Measurements from ENCODE around the gene TIPIN. TPM values are rescaled to one million over a fixed set of nuclear protein-coding genes. Genes with fewer than 3 reads are reported as not detected.

TIPIN gene
- total RNA-seq, 1 donor from 2014 or later: 2.4 TPM

- Histone ChIP-seq H3K36me3 (peaks cover 15% of the 10 kb centered on the region), H3K9me3 (replicated peaks) (no peaks in the 10 kb centered on the region), H3K4me3 (no peak overlapping the region), H3K4me1 (peaks cover 24% of the 10 kb centered on the region), H3K27ac (replicated peaks) (no peak overlapping the region), H3K27me3 (ENCODE audit: low read depth) (no peaks in the 10 kb centered on the region)
- TF ChIP-seq, protein P1, sequence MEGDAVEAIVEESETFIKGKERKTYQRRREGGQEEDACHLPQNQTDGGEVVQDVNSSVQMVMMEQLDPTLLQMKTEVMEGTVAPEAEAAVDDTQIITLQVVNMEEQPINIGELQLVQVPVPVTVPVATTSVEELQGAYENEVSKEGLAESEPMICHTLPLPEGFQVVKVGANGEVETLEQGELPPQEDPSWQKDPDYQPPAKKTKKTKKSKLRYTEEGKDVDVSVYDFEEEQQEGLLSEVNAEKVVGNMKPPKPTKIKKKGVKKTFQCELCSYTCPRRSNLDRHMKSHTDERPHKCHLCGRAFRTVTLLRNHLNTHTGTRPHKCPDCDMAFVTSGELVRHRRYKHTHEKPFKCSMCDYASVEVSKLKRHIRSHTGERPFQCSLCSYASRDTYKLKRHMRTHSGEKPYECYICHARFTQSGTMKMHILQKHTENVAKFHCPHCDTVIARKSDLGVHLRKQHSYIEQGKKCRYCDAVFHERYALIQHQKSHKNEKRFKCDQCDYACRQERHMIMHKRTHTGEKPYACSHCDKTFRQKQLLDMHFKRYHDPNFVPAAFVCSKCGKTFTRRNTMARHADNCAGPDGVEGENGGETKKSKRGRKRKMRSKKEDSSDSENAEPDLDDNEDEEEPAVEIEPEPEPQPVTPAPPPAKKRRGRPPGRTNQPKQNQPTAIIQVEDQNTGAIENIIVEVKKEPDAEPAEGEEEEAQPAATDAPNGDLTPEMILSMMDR (IDR thresholded peaks at IDR 0.05; ENCODE audit: borderline replicate concordance): no peak
- intact Hi-C loops (cut with micrococcal nuclease): no loop called here
- no peak for DNase-seq
These were observed 57.7 kb downstream of the TIPIN start for GRCh38 chr15:66298803-66299251.

DNA sequence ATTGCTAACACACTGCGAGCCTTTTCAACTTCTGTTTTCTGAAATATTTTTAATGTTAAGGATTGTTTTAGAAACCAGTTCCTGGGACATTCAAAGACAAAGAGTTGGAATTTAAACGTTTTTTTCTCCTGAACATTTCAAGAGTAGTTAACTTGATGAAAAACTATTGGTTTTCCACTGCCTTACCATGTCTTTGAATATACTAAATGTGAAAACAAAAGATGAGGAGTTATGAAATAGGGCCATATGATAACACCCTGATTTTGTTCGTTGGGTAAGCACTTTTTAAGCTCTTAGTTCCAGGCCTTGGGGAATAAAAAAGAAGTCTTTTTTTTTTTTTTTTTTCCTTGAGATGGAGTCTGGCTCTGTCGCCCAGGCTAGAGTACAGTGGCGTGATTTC, 60.3 kb downstream of the TIPIN start:
- Histone ChIP-seq H3K4me3 (no peak overlapping the region), H3K36me3 (peaks cover 6% of the 10 kb centered on the region), H3K4me1 (peaks cover 43% of the 10 kb centered on the region), H3K27me3 (ENCODE audit: low read depth) (no peaks in the 10 kb centered on the region), H3K27ac (replicated peaks) (no peak overlapping the region), H3K9me3 (replicated peaks) (no peaks in the 10 kb centered on the region)
- no peak for DNase-seq
- intact Hi-C loops (cut with micrococcal nuclease): no loop called here
- TF ChIP-seq, protein P1 (IDR thresholded peaks at IDR 0.05; ENCODE audit: borderline replicate concordance): no peak

GRCh38 chr15:66294932-66295235, 61.6 kb downstream of the TIPIN start:
- Histone ChIP-seq H3K36me3 (no peaks in the 10 kb centered on the region), H3K9me3 (replicated peaks) (no peaks in the 10 kb centered on the region), H3K4me1 (peaks cover 43% of the 10 kb centered on the region), H3K4me3 (peak overlapping the region; percentile 85), H3K27me3 (ENCODE audit: low read depth) (no peaks in the 10 kb centered on the region), H3K27ac (replicated peaks) (peak overlapping the region; percentile 95)
- TF ChIP-seq, protein P1 (IDR thresholded peaks at IDR 0.05; ENCODE audit: borderline replicate concordance): no peak
- no peak for DNase-seq
- intact Hi-C loops (cut with micrococcal nuclease): no loop called here

DNA sequence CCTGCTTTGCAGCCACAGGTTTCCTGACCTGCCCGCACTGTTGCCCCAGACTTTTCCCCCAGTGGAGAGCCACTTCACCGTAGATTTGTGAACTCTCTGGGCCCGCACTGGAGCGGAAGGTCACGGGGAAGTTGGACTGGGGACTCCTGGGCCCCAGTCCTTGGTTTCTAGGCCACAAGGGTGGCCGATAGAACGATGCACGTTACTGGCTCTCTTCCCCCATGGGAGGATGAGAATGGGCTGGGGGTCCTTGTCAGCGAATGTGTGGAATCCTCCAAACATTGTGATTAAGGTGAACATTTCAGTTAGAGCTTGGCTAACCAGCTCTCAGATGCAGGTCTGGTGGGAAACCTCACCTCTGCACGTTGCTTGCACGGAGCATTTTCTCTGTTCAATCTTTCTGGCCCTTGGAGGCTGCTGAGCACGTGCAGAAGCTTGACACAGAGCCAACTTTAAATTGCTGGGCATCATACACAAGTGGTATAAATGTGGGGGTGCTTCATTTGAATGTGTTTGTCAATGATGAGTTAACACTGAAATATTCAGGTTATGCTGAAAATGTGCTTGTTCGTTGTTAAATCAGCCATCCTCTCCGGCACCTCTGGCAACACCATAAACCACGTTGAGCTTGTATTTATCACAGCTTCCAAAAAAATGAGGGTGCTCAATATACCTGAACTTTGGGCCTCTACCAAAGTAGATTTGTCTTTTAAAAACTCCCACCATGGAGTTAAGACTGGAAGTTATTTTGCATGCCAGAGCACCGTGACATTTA, 62.1 kb downstream of the TIPIN start:
- DNase-seq: no peak
- intact Hi-C loops (cut with micrococcal nuclease): no loop called here
- Histone ChIP-seq H3K4me1 (peaks cover 43% of the 10 kb centered on the region), H3K9me3 (replicated peaks) (no peaks in the 10 kb centered on the region), H3K27ac (replicated peaks) (peak overlapping the region; percentile 95), H3K4me3 (peak overlapping the region; percentile 85), H3K27me3 (ENCODE audit: low read depth) (no peaks in the 10 kb centered on the region), H3K36me3 (no peaks in the 10 kb centered on the region)
- TF ChIP-seq, protein P1 (IDR thresholded peaks at IDR 0.05; ENCODE audit: borderline replicate concordance): no peak

DNA sequence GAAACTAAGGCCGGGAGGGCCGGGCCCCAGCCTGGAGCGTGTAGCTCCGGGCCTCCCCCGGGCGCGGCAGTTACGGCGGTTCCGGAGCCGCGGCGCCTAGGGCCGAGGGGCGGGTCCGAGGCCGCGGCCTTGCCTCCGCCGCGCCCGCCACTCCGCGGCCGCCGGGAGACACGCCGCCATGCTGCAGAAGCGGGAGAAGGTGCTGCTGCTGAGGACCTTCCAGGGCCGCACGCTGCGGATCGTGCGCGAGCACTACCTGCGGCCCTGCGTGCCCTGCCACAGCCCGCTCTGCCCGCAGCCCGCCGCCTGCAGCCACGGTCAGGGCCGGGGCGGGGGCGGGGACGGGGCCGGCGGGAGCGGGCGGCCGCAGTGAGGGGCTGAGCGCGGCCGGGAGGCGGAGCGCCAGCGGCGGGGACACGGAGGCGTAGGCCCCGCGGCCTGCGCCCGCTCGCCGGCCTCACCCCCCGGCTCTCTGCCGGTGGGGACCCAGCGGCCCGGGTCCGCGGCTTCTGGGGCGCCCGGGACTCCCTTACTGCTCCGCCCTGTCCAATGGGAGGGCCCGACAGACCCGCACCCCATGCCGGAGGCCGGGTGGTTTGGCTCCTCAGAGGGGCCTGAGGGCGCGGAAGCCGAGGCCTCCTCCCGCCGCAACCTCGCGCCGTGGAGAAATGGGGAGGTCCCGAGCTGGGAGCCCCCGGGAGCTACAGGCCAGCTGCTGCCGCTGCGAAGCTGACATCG, 62.9 kb downstream of the TIPIN start, which contains the start of gene DIS3L:
Gene DIS3L, plus strand, starts transcription at position 150 of the 738 bp plus-strand sequence. Its CDS starts 29 bp downstream, at position 179.
- DNase-seq: peak; percentile 68
- Histone ChIP-seq H3K4me3 (peak within 1 kb of the TSS; percentile 85), H3K36me3 (no peaks in the 10 kb centered on the region), H3K4me1 (peaks cover 43% of the 10 kb centered on the region), H3K9me3 (replicated peaks) (no peaks in the 10 kb centered on the region), H3K27ac (replicated peaks) (peak within 1 kb of the TSS; percentile 95), H3K27me3 (ENCODE audit: low read depth) (no peaks in the 10 kb centered on the region)
- intact Hi-C loops (cut with micrococcal nuclease): no loop called here
- TF ChIP-seq, protein P1 (IDR thresholded peaks at IDR 0.05; ENCODE audit: borderline replicate concordance): peak; percentile 26

All from left ventricle myocardium inferior (tissue), 1 donor.